COR-L47 (cell line): Measurements from ENCODE around the gene SMARCAL1.
"Not testable (repeated sequence)": the region's sequence is repeated elsewhere in the genome, so short reads cannot be mapped to it uniquely, and the experiment has no call there.

Source experiments
- DNase-seq: peaks from one replicate; lab custom pipeline; 2025; lab: John Stamatoyannopoulos, UW

SMARCAL1 gene

GRCh38 chr2:216412022-216412999 is at the start of gene SMARCAL1:
Gene SMARCAL1 (plus strand): TSS chr2:216412484. CDS start chr2:216414705, 2,221 bp downstream.
- DNase-seq = peak; percentile 99

- no peak for DNase-seq
Observed at GRCh38 chr2:216362730-216363129, 49.6 kb upstream of the SMARCAL1 start.

GRCh38 chr2:216363221-216363620 is 49.1 kb upstream of the SMARCAL1 start:
- no peak for DNase-seq

GRCh38 chr2:216365518-216365917 is 46.8 kb upstream of the SMARCAL1 start:
- DNase-seq = no peak

- no peak for DNase-seq
Observed at GRCh38 chr2:216366777-216367471, 45.4 kb upstream of the SMARCAL1 start.

- no peak for DNase-seq
Observed at GRCh38 chr2:216369821-216370220, 42.5 kb upstream of the SMARCAL1 start.

- DNase-seq = peak; percentile 23
Observed at GRCh38 chr2:216370961-216371712, 41.1 kb upstream of the SMARCAL1 start.

- DNase-seq = peak; percentile 81
Observed at GRCh38 chr2:216371721-216372702, 40.3 kb upstream of the SMARCAL1 start, which contains the start of gene MARCHF4. Gene MARCHF4 (minus strand): TSS chr2:216372483. CDS start chr2:216370260, 2,223 bp downstream.

- DNase-seq = no peak
Observed at GRCh38 chr2:216372761-216373291, 39.5 kb upstream of the SMARCAL1 start.

- DNase-seq = no peak
Observed at GRCh38 chr2:216373896-216374295, 38.4 kb upstream of the SMARCAL1 start.

- no peak for DNase-seq
Observed at GRCh38 chr2:216375286-216375685, 37.0 kb upstream of the SMARCAL1 start.

- no peak for DNase-seq
Observed at GRCh38 chr2:216379977-216380376, 32.3 kb upstream of the SMARCAL1 start.

- not testable (repeated sequence) for DNase-seq
Observed at GRCh38 chr2:216384409-216384808, 27.9 kb upstream of the SMARCAL1 start.

- no peak for DNase-seq
Observed at GRCh38 chr2:216385478-216385877, 26.8 kb upstream of the SMARCAL1 start.

- DNase-seq = no peak
Observed at GRCh38 chr2:216387262-216387661, 25.0 kb upstream of the SMARCAL1 start.

- no peak for DNase-seq
Observed at GRCh38 chr2:216388046-216388884, 24.0 kb upstream of the SMARCAL1 start.

- no peak for DNase-seq
Observed at GRCh38 chr2:216389570-216389969, 22.7 kb upstream of the SMARCAL1 start.

GRCh38 chr2:216391401-216391800 is 20.9 kb upstream of the SMARCAL1 start:
- no peak for DNase-seq

- no peak for DNase-seq
Observed at GRCh38 chr2:216392018-216392562, 20.2 kb upstream of the SMARCAL1 start.
